Activated T-helper 2 cell treated with anti-CD3 and anti-CD28 coated beads, Interferon-gamma antibody, Interleukin-2, Interleukin-4, amounts not matched to agents 10 μg/mL and 5 μg/mL and 100 μg/mL, durations not matched to agents 14 hours and 24 hours and 36 hours (primary cell): ENCODE data around the gene OOSP3. TPM values are rescaled to one million over a fixed set of nuclear protein-coding genes. Genes with fewer than 3 reads are reported as not detected.

Experiments
- DNase-seq: peaks from one replicate; pipeline ENCODE4 v3.0.0; 2021; ENCODE audit warnings: low spot score
- H3K27ac Mint-ChIP-seq: one replicate; pipeline ENCODE4 v1.8.0; 2021; ENCODE audit warnings: mixed read lengths
- H3K27me3 Mint-ChIP-seq: one replicate; pipeline ENCODE4 v1.8.0; 2021; ENCODE audit warnings: low read depth, mixed read lengths
- H3K36me3 Mint-ChIP-seq: one replicate; pipeline ENCODE4 v1.8.0; 2021; ENCODE audit warnings: low read depth, mixed read lengths
- H3K4me1 Mint-ChIP-seq: one replicate; pipeline ENCODE4 v1.8.0; 2021; ENCODE audit warnings: low read depth, mixed read lengths
- H3K4me3 Mint-ChIP-seq: one replicate; pipeline ENCODE4 v1.8.0; 2021; ENCODE audit warnings: low read depth, mild to moderate bottlenecking, moderate library complexity, mixed read lengths
- H3K9me3 Mint-ChIP-seq: one replicate; pipeline ENCODE4 v1.8.0; 2021; ENCODE audit warnings: mixed read lengths
- intact Hi-C: fragments of 100-400 bp; cut with micrococcal nuclease; formaldehyde crosslinking; loops from one replicate; pipeline ENCODE4 v1.15.1; 2023
- total RNA-seq: library from RNA; stranded (reverse); gene quantifications from 2 replicates; pipeline ENCODE4 v1.2.3, GENCODE V29; 2022

OOSP3 gene
- total RNA-seq, 1 donor from 2014 or later: not detected

- DNase-seq: peak; percentile 11
- Mint-ChIP-seq H3K27ac (peak overlapping the region; percentile 95), H3K36me3 (peaks cover 22% of the 10 kb centered on the region), H3K27me3 (no peaks in the 10 kb centered on the region), H3K4me3 (peak overlapping the region; percentile 19), H3K4me1 (peaks cover 41% of the 10 kb centered on the region), H3K9me3 (peaks cover 8% of the 10 kb centered on the region)
- intact Hi-C loops: loop anchor here (1.0 to 5.0 kb wide), 5 partner anchors 8 to 350 kb away; partner anchors contain the start of genes MRPL16, OSBP and PATL1
These were observed 20.8 kb upstream of the OOSP3 start for GRCh38 chr11:59857439-59858434.

- H3K27me3 Mint-ChIP-seq: no peaks in the 10 kb centered on the region
- H3K4me3 Mint-ChIP-seq: no peak overlapping the region
- no peak for DNase-seq
- peaks cover 43% of the 10 kb centered on the region for H3K4me1 Mint-ChIP-seq
- H3K9me3 Mint-ChIP-seq: peaks cover 8% of the 10 kb centered on the region
- intact Hi-C loops: loop anchor here (2.0 to 5.0 kb wide), 4 partner anchors 49 to 348 kb away; partner anchors contain the start of genes MRPL16, OSBP and PATL1
- peaks cover 22% of the 10 kb centered on the region for H3K36me3 Mint-ChIP-seq
- peak overlapping the region; percentile 50 for H3K27ac Mint-ChIP-seq
These were observed 18.9 kb upstream of the OOSP3 start for GRCh38 chr11:59859673-59860072.

- intact Hi-C loops: no loop called here
- no peak for DNase-seq
- H3K9me3 Mint-ChIP-seq: peaks cover 11% of the 10 kb centered on the region
- peaks cover 50% of the 10 kb centered on the region for H3K4me1 Mint-ChIP-seq
- H3K27ac Mint-ChIP-seq: no peak overlapping the region
- peaks cover 15% of the 10 kb centered on the region for H3K36me3 Mint-ChIP-seq
- H3K4me3 Mint-ChIP-seq: no peak overlapping the region
- H3K27me3 Mint-ChIP-seq: no peaks in the 10 kb centered on the region
These were observed 16.3 kb upstream of the OOSP3 start for GRCh38 chr11:59862252-59862651.

- Mint-ChIP-seq H3K36me3 (peaks cover 2% of the 10 kb centered on the region), H3K4me1 (peaks cover 29% of the 10 kb centered on the region), H3K27me3 (no peaks in the 10 kb centered on the region), H3K4me3 (no peak overlapping the region), H3K9me3 (peaks cover 9% of the 10 kb centered on the region), H3K27ac (peak overlapping the region; percentile 63)
- intact Hi-C loops: loop anchor here (1.0 kb wide), 1 partner anchor 8 kb away; no protein-coding TSS in a partner anchor
- no peak for DNase-seq
These were observed 13.6 kb upstream of the OOSP3 start for GRCh38 chr11:59865031-59865430.

- no peak for DNase-seq
- intact Hi-C loops: no loop called here
- Mint-ChIP-seq H3K27me3 (no peaks in the 10 kb centered on the region), H3K36me3 (peaks cover 5% of the 10 kb centered on the region), H3K27ac (no peak within 1 kb of the TSS), H3K9me3 (peaks cover 21% of the 10 kb centered on the region), H3K4me1 (peaks cover 25% of the 10 kb centered on the region), H3K4me3 (no peak within 1 kb of the TSS)
These were observed 12.2 kb upstream of the OOSP3 start, which contains the start of gene TCN1 for GRCh38 chr11:59866397-59866796. Gene TCN1 (minus strand): TSS chr11:59866487. CDS start chr11:59866470, 17 bp downstream.

GRCh38 chr11:59866836-59867235 lies 11.7 kb upstream of the OOSP3 start:
- H3K36me3 Mint-ChIP-seq: peaks cover 5% of the 10 kb centered on the region
- intact Hi-C loops: no loop called here
- no peak overlapping the region for H3K27ac Mint-ChIP-seq
- H3K27me3 Mint-ChIP-seq: peaks cover 3% of the 10 kb centered on the region
- H3K4me1 Mint-ChIP-seq: peaks cover 25% of the 10 kb centered on the region
- H3K9me3 Mint-ChIP-seq: peaks cover 25% of the 10 kb centered on the region
- no peak for DNase-seq
- H3K4me3 Mint-ChIP-seq: no peak overlapping the region

- Mint-ChIP-seq H3K27ac (no peak overlapping the region), H3K27me3 (peaks cover 3% of the 10 kb centered on the region), H3K4me3 (no peak overlapping the region), H3K4me1 (peaks cover 24% of the 10 kb centered on the region), H3K9me3 (peaks cover 26% of the 10 kb centered on the region), H3K36me3 (peaks cover 5% of the 10 kb centered on the region)
- DNase-seq: no peak
- intact Hi-C loops: no loop called here
These were observed 10.6 kb upstream of the OOSP3 start for GRCh38 chr11:59867946-59868345.

- H3K9me3 Mint-ChIP-seq: peaks cover 21% of the 10 kb centered on the region
- DNase-seq: no peak
- no peak overlapping the region for H3K4me3 Mint-ChIP-seq
- peaks cover 5% of the 10 kb centered on the region for H3K27me3 Mint-ChIP-seq
- intact Hi-C loops: no loop called here
- no peak overlapping the region for H3K27ac Mint-ChIP-seq
- H3K36me3 Mint-ChIP-seq: peaks cover 5% of the 10 kb centered on the region
- H3K4me1 Mint-ChIP-seq: peaks cover 4% of the 10 kb centered on the region
These were observed 6.5 kb upstream of the OOSP3 start for GRCh38 chr11:59872076-59872475.

GRCh38 chr11:59875856-59876519 lies 2.6 kb upstream of the OOSP3 start:
- DNase-seq: no peak
- Mint-ChIP-seq H3K27me3 (peaks cover 9% of the 10 kb centered on the region), H3K9me3 (peaks cover 7% of the 10 kb centered on the region), H3K4me3 (no peak overlapping the region), H3K27ac (no peak overlapping the region), H3K4me1 (peaks cover 8% of the 10 kb centered on the region), H3K36me3 (no peaks in the 10 kb centered on the region)
- intact Hi-C loops: loop anchor here (2.0 kb wide), 1 partner anchor 25 kb away; no protein-coding TSS in a partner anchor

- H3K4me1 Mint-ChIP-seq: peaks cover 8% of the 10 kb centered on the region
- intact Hi-C loops: loop anchor here (2.0 kb wide), 1 partner anchor 27 kb away; no protein-coding TSS in a partner anchor
These were observed 1.3 kb upstream of the OOSP3 start for GRCh38 chr11:59877325-59877724.

GRCh38 chr11:59877784-59878183 lies 798 bp upstream of the OOSP3 start:
- Mint-ChIP-seq H3K27me3 (peaks cover 10% of the 10 kb centered on the region), H3K4me1 (peaks cover 7% of the 10 kb centered on the region), H3K36me3 (no peaks in the 10 kb centered on the region), H3K27ac (no peak overlapping the region), H3K4me3 (no peak overlapping the region), H3K9me3 (no peaks in the 10 kb centered on the region)
- intact Hi-C loops: loop anchor here (2.0 kb wide), 1 partner anchor 27 kb away; no protein-coding TSS in a partner anchor
- DNase-seq: no peak

More at GRCh38 chr11:59877325-59877724, 1.3 kb upstream of the OOSP3 start:
- H3K36me3 Mint-ChIP-seq: no peaks in the 10 kb centered on the region
- no peak overlapping the region for H3K4me3 Mint-ChIP-seq
- no peaks in the 10 kb centered on the region for H3K9me3 Mint-ChIP-seq
- H3K27ac Mint-ChIP-seq: no peak overlapping the region
- DNase-seq: no peak
- peaks cover 8% of the 10 kb centered on the region for H3K27me3 Mint-ChIP-seq

- intact Hi-C loops: no loop called here
- Mint-ChIP-seq H3K4me1 (peaks cover 4% of the 10 kb centered on the region), H3K9me3 (no peaks in the 10 kb centered on the region), H3K27ac (no peak overlapping the region), H3K36me3 (no peaks in the 10 kb centered on the region), H3K4me3 (no peak overlapping the region), H3K27me3 (peaks cover 11% of the 10 kb centered on the region)
- no peak for DNase-seq
These were observed 985 bp downstream of the OOSP3 start for GRCh38 chr11:59879567-59879966.
